Hindlimb muscle (tissue), 1 donor: ENCODE results near the gene RTF2. TPM values are rescaled to one million over a fixed set of nuclear protein-coding genes. Genes with fewer than 3 reads are reported as not detected.

ENCODE experiments used
- DNase-seq: peaks from one replicate; pipeline ENCODE4 v3.0.0-alpha.2; 2013
- polyA plus RNA-seq: library from polyadenylated mRNA; unstranded; fragments of 120-200 nt; gene quantifications from one replicate; pipeline ENCODE4 v1.2.1, GENCODE V29; 2013; ENCODE audit not compliant: insufficient read length

Gene RTF2
- polyA plus RNA-seq, 1 donor: 99.0 TPM

GRCh38 chr20:56439771-56440291 is 28.6 kb upstream of the RTF2 start:
- DNase-seq: peak; percentile 39

GRCh38 chr20:56440346-56441007 is 27.9 kb upstream of the RTF2 start:
- no peak for DNase-seq

GRCh38 chr20:56442389-56443365 is 25.8 kb upstream of the RTF2 start:
- no peak for DNase-seq

GRCh38 chr20:56443654-56444540 is 24.5 kb upstream of the RTF2 start:
- DNase-seq: no peak

GRCh38 chr20:56445130-56445529 is 23.3 kb upstream of the RTF2 start:
- no peak for DNase-seq

GRCh38 chr20:56445540-56445939 is 22.9 kb upstream of the RTF2 start:
- no peak for DNase-seq

- DNase-seq: no peak
These were observed 21.2 kb upstream of the RTF2 start for GRCh38 chr20:56447227-56447626.

- no peak for DNase-seq
These were observed 19.0 kb upstream of the RTF2 start for GRCh38 chr20:56449459-56449858.

- no peak for DNase-seq
These were observed 17.2 kb upstream of the RTF2 start for GRCh38 chr20:56451056-56451765.

- DNase-seq: no peak
These were observed 15.1 kb upstream of the RTF2 start for GRCh38 chr20:56453352-56453751.

- no peak for DNase-seq
These were observed 13.7 kb upstream of the RTF2 start for GRCh38 chr20:56454754-56455153.

- DNase-seq: no peak
These were observed 10.1 kb upstream of the RTF2 start for GRCh38 chr20:56458206-56458821.

GRCh38 chr20:56460459-56460858 is 8.0 kb upstream of the RTF2 start:
- no peak for DNase-seq

GRCh38 chr20:56461576-56461975 is 6.9 kb upstream of the RTF2 start:
- no peak for DNase-seq

- no peak for DNase-seq
These were observed 5.0 kb upstream of the RTF2 start for GRCh38 chr20:56463428-56463827.

- no peak for DNase-seq
These were observed 2.4 kb upstream of the RTF2 start for GRCh38 chr20:56465997-56466396.

- DNase-seq: no peak
These were observed 485 bp upstream of the RTF2 start for GRCh38 chr20:56467968-56468315.

- DNase-seq: no peak
These were observed 636 bp downstream of the RTF2 start for GRCh38 chr20:56469077-56469449.

GRCh38 chr20:56483970-56484369 is 15.5 kb downstream of the RTF2 start:
- no peak for DNase-seq

- DNase-seq: no peak
These were observed 18.8 kb downstream of the RTF2 start for GRCh38 chr20:56487216-56487615.

- DNase-seq: no peak
These were observed 20.1 kb downstream of the RTF2 start for GRCh38 chr20:56488566-56488965.

GRCh38 chr20:56501116-56501515 is 32.7 kb downstream of the RTF2 start:
- no peak for DNase-seq
